Panc1 (cell line): ENCODE data around the gene RGS6. TPM values are rescaled to one million over a fixed set of nuclear protein-coding genes. Genes with fewer than 3 reads are reported as not detected.

Experiments used
- ATAC-seq: fragments of 200-7000 bp; cut with Tn5 transposase; 2 replicates; pipeline ENCODE4 v1.9.1; 2020; ENCODE audit warnings: mild to moderate bottlenecking, moderate library complexity
- BruUV-seq: library from RNA; stranded (reverse); fragments of 400-500 nt; replicated peaks from 2 replicates; lab custom pipeline; 2021; lab: Mats Ljungman, UMichigan
- CTCF ChIA-PET: fragments of 300-600 bp; sonication (Branson Sonifier 250); formaldehyde crosslinking; loops from one replicate; lab custom pipeline; 2022; ENCODE audit warnings: antibody characterized with exemption; lab: Charles Lee
- POLR2A ChIA-PET: fragments of 300-600 bp; sonication (Branson Sonifier 250); formaldehyde crosslinking; loops from one replicate; lab custom pipeline; 2022; ENCODE audit warnings: antibody characterized with exemption; lab: Charles Lee
- DNase-seq: peaks from one replicate; pipeline ENCODE4 v3.0.0-alpha.2; 2010; ENCODE audit warnings: low read depth, low spot score
- H3K27ac ChIP-seq: 2 replicates; pipeline ENCODE4 v1.5.1; 2011; ENCODE audit warnings: mild to moderate bottlenecking, low read length, inconsistent platforms
- H3K27me3 ChIP-seq: fragments of 200-500 bp; sonication (Bioruptor generic); 2 replicates; pipeline ENCODE4 v1.6.0; 2014; ENCODE audit warnings: low read length, inconsistent platforms; ENCODE audit not compliant: control insufficient read depth, insufficient read depth
- H3K36me3 ChIP-seq: fragments of 200-500 bp; sonication (Bioruptor generic); 2 replicates; pipeline ENCODE4 v1.5.1; 2014; ENCODE audit warnings: inconsistent platforms, mild to moderate bottlenecking, low read length, moderate library complexity; ENCODE audit not compliant: control insufficient read depth, insufficient read depth
- H3K4me1 ChIP-seq: 2 replicates; pipeline ENCODE4 v1.5.1; 2011; ENCODE audit warnings: inconsistent platforms, mild to moderate bottlenecking, low read length, moderate library complexity; ENCODE audit not compliant: control insufficient read depth, insufficient read depth
- H3K4me3 ChIP-seq, 2 experiments: 2 replicates each; pipeline ENCODE4 v1.5.1; 2011 to 2012; ENCODE audit warnings: low read depth in 2 of 2, low read length in 2 of 2, mild to moderate bottlenecking in 2 of 2, inconsistent platforms in 1 of 2, moderate library complexity in 1 of 2
- H3K9me3 ChIP-seq: fragments of 200-500 bp; sonication (Bioruptor generic); 2 replicates; pipeline ENCODE4 v1.5.1; 2014; ENCODE audit warnings: low read depth, mild to moderate bottlenecking, inconsistent platforms, low read length, moderate library complexity; ENCODE audit not compliant: control insufficient read depth, insufficient read depth
- CTCF ChIP-seq: fragments of 450-650 bp; IDR thresholded peaks from 2 replicates; pipeline ENCODE4 v1.5.1; 2017; ENCODE audit warnings: mild to moderate bottlenecking
- POLR2AphosphoS5 ChIP-seq: IDR thresholded peaks from 2 replicates; pipeline ENCODE4 v1.6.1; 2012; ENCODE audit warnings: mild to moderate bottlenecking, low read depth, low read length, moderate library complexity
- REST ChIP-seq, 2 experiments: IDR thresholded peaks; 2 replicates each; pipeline ENCODE4 v1.6.1; 2011 to 2012; ENCODE audit warnings: low read depth in 2 of 2, control low read depth in 1 of 2, low read length in 1 of 2, mild to moderate bottlenecking in 1 of 2, moderate library complexity in 1 of 2; ENCODE audit not compliant: insufficient read depth in 1 of 2
- SIN3A ChIP-seq: IDR thresholded peaks from 2 replicates; pipeline ENCODE4 v1.6.1; 2012; ENCODE audit warnings: low read depth, mild to moderate bottlenecking, low read length, moderate library complexity, borderline replicate concordance; ENCODE audit not compliant: insufficient read depth
- TCF7L2 ChIP-seq: IDR thresholded peaks from 2 replicates; pipeline ENCODE4 v1.6.1; 2011; ENCODE audit warnings: mild to moderate bottlenecking, low read depth, low read length, inconsistent platforms
- in situ Hi-C: cut with HindIII; loops from 2 replicates; pipeline ENCODE4 v1.10.0; 2016; ENCODE audit warnings: low sequenced_read_pairs, low pct_unique_long_range_greater_than_20kb
- intact Hi-C: fragments of 100-400 bp; cut with micrococcal nuclease; formaldehyde crosslinking; loops from one replicate; pipeline ENCODE4 v1.10.0; 2022; ENCODE audit not compliant: unreplicated experiment
- total RNA-seq: library from RNA; stranded (reverse); gene quantifications from one replicate; pipeline ENCODE4 v1.2.1, GENCODE V29; 2021; ENCODE audit not compliant: unreplicated experiment

Gene RGS6
- total RNA-seq, 1 experiment from 2014 or later, result not detected

- in situ Hi-C loops, result no loop called here
- Histone ChIP-seq H3K36me3 (no peaks in the 10 kb centered on the region), H3K4me3 (no peak overlapping the region), H3K27me3 (no peaks in the 10 kb centered on the region), H3K9me3 (no peaks in the 10 kb centered on the region), H3K27ac (no peak overlapping the region), H3K4me1 (no peaks in the 10 kb centered on the region)
- POLR2A ChIA-PET, result no interaction called here
- no peak for DNase-seq
- BruUV-seq, result no TSS peak
- intact Hi-C loops, result no loop called here
- CTCF ChIA-PET, result no interaction called here
- no peak for ATAC-seq
- TF ChIP-seq TCF7L2 (no peak), REST (IDR thresholded peaks at IDR 0.05; ENCODE audit: insufficient read depth in 1 of 2, low read depth in 2 of 2, low read length in 1 of 2) (no peak), POLR2AphosphoS5 (no peak), CTCF (no peak), SIN3A (no peak)
These were observed 322.8 kb downstream of the RGS6 start for GRCh38 chr14:72254937-72255472.

GRCh38 chr14:72256055-72256454, 323.8 kb downstream of the RGS6 start:
- intact Hi-C loops (no loop called here), in situ Hi-C loops (no loop called here)
- Histone ChIP-seq H3K36me3 (no peaks in the 10 kb centered on the region), H3K4me1 (no peaks in the 10 kb centered on the region), H3K27ac (no peak overlapping the region), H3K9me3 (no peaks in the 10 kb centered on the region), H3K27me3 (no peaks in the 10 kb centered on the region), H3K4me3 (no peak overlapping the region)
- no peak for ATAC-seq
- BruUV-seq, result no TSS peak
- ChIA-PET CTCF (no interaction called here), POLR2A (no interaction called here)
- DNase-seq, result no peak
- TF ChIP-seq CTCF, result no peak
- no peak for TF ChIP-seq POLR2AphosphoS5
- no peak for TF ChIP-seq SIN3A
- TF ChIP-seq TCF7L2, result no peak
- no peak for TF ChIP-seq REST (IDR thresholded peaks at IDR 0.05; ENCODE audit: insufficient read depth in 1 of 2, low read depth in 2 of 2, low read length in 1 of 2)
